Measurements from ENCODE around the gene THBD. TPM values are rescaled to one million over a fixed set of nuclear protein-coding genes. Genes with fewer than 3 reads are reported as not detected.

THBD gene
- total RNA-seq, 1 experiment from 2014 or later: 0.28 TPM

DNA sequence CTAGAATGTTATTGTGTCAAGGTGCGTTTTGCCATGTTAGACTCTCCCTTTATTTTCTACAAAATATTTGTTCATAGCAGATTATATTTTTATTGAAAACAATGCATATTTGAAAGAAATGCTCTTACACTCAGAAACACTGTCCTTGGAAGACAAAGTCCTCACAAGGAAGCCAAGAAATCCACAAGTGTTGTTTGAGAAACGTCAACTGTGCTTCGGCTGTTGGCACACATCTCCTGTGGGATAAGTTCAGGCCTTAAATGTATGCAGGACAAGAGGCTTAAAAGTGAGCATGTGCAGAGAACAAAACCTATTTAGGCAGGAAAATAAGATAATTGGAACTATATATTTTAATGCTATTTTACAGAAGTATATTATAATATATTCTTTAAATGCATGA lies 9.5 kb upstream of the THBD start:
- Mint-ChIP-seq H3K27me3 (ENCODE audit: low read depth) (peaks cover 2% of the 10 kb centered on the region), H3K4me3 (no peak overlapping the region), H3K27ac (no peak overlapping the region), H3K4me1 (peaks cover 21 to 31% of the 10 kb centered on the region in 2 experiments), H3K9me3 (peaks cover 0 to 3% of the 10 kb centered on the region in 2 experiments; a peak in 2 of 5 replicates), H3K36me3 (ENCODE audit: insufficient read depth in 1 of 3, low read depth in 3 of 3) (no peaks in the 10 kb centered on the region)
- Histone ChIP-seq H3T11ph (ENCODE audit: low read length) (no peak overlapping the region), H3K9me3 (ENCODE audit: control insufficient read depth, low read depth, low read length) (no peaks in the 10 kb centered on the region), H3K79me2 (ENCODE audit: insufficient read depth, low read length) (no peaks in the 10 kb centered on the region), H3K9ac (ENCODE audit: extremely low read depth, insufficient read length, low read length) (no peak overlapping the region), H2BK15ac (ENCODE audit: low read depth, low read length) (no peak overlapping the region), H3K27ac (ENCODE audit: insufficient read length, low read depth, low read length) (no peak overlapping the region), H3K79me1 (ENCODE audit: insufficient read depth, low read depth, low read length, poor library complexity, severe bottlenecking) (no peaks in the 10 kb centered on the region), H2AK5ac (ENCODE audit: insufficient read length, low read length) (no peak overlapping the region), H3K23me2 (ENCODE audit: insufficient read length, low read depth, low read length, poor library complexity, severe bottlenecking) (no peaks in the 10 kb centered on the region), H4K91ac (ENCODE audit: insufficient read length, low read depth, low read length) (no peak overlapping the region), H3K4me2 (ENCODE audit: insufficient read depth, insufficient read length, low read length) (no peak overlapping the region), H3K4me1 (ENCODE audit: insufficient read depth, low read length) (peaks cover 3% of the 10 kb centered on the region; the same call in 1 of the 2 replicates), H2BK20ac (ENCODE audit: low read depth, low read length, poor library complexity, severe bottlenecking) (no peak overlapping the region), H3K14ac (ENCODE audit: insufficient read depth, low read length) (no peak overlapping the region), H2BK120ac (ENCODE audit: low read depth, low read length, poor library complexity, severe bottlenecking) (no peak overlapping the region), H3K56ac (ENCODE audit: insufficient read length, low read depth, low read length) (no peak overlapping the region), H4K8ac (replicated peaks; ENCODE audit: insufficient read length, low read depth, low read length) (no peak overlapping the region), H3K23ac (ENCODE audit: insufficient read length, low read depth, low read length) (no peak overlapping the region), H3K4ac (ENCODE audit: low read depth, low read length) (no peak overlapping the region), H3K18ac (ENCODE audit: insufficient read length, low read depth, low read length) (no peak overlapping the region), H2AFZ (ENCODE audit: low read length) (no peak overlapping the region), H2BK12ac (ENCODE audit: insufficient read length, low read depth, low read length) (no peak overlapping the region), H2BK5ac (ENCODE audit: insufficient read length, low read length) (no peak overlapping the region), H4K20me1 (ENCODE audit: control insufficient read depth, insufficient read depth, insufficient read length) (no peaks in the 10 kb centered on the region), H4K5ac (ENCODE audit: insufficient read length, low read depth, low read length) (no peak overlapping the region), H3K27me3 (ENCODE audit: insufficient read depth, low read length) (no peaks in the 10 kb centered on the region)
- no peak for DNase-seq
- TF ChIP-seq, protein P1, sequence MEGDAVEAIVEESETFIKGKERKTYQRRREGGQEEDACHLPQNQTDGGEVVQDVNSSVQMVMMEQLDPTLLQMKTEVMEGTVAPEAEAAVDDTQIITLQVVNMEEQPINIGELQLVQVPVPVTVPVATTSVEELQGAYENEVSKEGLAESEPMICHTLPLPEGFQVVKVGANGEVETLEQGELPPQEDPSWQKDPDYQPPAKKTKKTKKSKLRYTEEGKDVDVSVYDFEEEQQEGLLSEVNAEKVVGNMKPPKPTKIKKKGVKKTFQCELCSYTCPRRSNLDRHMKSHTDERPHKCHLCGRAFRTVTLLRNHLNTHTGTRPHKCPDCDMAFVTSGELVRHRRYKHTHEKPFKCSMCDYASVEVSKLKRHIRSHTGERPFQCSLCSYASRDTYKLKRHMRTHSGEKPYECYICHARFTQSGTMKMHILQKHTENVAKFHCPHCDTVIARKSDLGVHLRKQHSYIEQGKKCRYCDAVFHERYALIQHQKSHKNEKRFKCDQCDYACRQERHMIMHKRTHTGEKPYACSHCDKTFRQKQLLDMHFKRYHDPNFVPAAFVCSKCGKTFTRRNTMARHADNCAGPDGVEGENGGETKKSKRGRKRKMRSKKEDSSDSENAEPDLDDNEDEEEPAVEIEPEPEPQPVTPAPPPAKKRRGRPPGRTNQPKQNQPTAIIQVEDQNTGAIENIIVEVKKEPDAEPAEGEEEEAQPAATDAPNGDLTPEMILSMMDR (conservative IDR thresholded peaks at IDR 0.05): no peak
- WGBS (ENCODE audit: extremely low coverage, insufficient read length, low lambda C conversion rate): no CpG with 5 or more reads among the region's 3 CpGs
